Prostate gland (tissue), 2 donors: ENCODE data around the gene WDSUB1. TPM values are rescaled to one million over a fixed set of nuclear protein-coding genes. Genes with fewer than 3 reads are reported as not detected.

Experiments
- DNase-seq: peaks from one replicate; pipeline ENCODE4 v3.0.0-alpha.2; 2019; ENCODE audit warnings: low spot score
- H3K27ac ChIP-seq, 2 donors: fragments of 200-600 bp; sonication (generic); 2 replicates each; pipeline ENCODE4 v1.5.1; 2017 to 2019
- H3K27me3 ChIP-seq: fragments of 200-600 bp; sonication (generic); replicated peaks from 2 replicates; pipeline ENCODE4 v1.5.1; 2019; ENCODE audit not compliant: insufficient read depth
- H3K36me3 ChIP-seq, 2 donors: fragments of 200-600 bp; sonication (generic); 1 replicate in 1 of 2; 2 replicates in 1 of 2; pipeline versions ENCODE4 v1.5.1 to v1.8.1; 2017 to 2019
- H3K4me1 ChIP-seq: fragments of 200-600 bp; sonication (generic); replicated peaks from 2 replicates; pipeline ENCODE4 v1.5.1; 2019
- H3K4me3 ChIP-seq, 2 donors: fragments of 200-600 bp; sonication (generic); 2 replicates each; pipeline ENCODE4 v1.5.1; 2017 to 2019
- H3K9me3 ChIP-seq: fragments of 200-600 bp; sonication (generic); 2 replicates; pipeline ENCODE4 v1.5.1; 2017
- POLR2A ChIP-seq: fragments of 450-650 bp; IDR thresholded peaks from one replicate; pipeline ENCODE4 v1.6.1; 2016; ENCODE audit warnings: antibody characterized with exemption, mild to moderate bottlenecking
- POLR2AphosphoS5 ChIP-seq: sonication (generic); formaldehyde crosslinking; IDR thresholded peaks from one replicate; pipeline ENCODE4 v1.6.1; 2017; ENCODE audit warnings: antibody characterized with exemption
- WGBS: methylation state at CpG from one replicate; pipeline ENCODE4 v1.1.5; 2018; 5-methylcytosine and 5-hydroxymethylcytosine counted together
- intact Hi-C: fragments of 100-400 bp; cut with DNase I; formaldehyde crosslinking; loops from one replicate; pipeline ENCODE4 v1.14.2; 2022
- total RNA-seq, 2 donors: library from RNA; depleted of rRNA; stranded (reverse); fragments of >200 nt; gene quantifications; one replicate each; pipeline ENCODE4 v1.1.0, GENCODE V29; 2016
- TF ChIP-seq, protein P1 (sequence below), 4 experiments: fragments of 200-600 bp in 2 of 4; fragments of 450-650 bp in 2 of 4; sonication (generic) in 2 of 4; IDR thresholded peaks; 1 replicate in 3 of 4; 2 replicates in 1 of 4; pipeline ENCODE4 v1.5.1; 2016 to 2019; ENCODE audit warnings: antibody characterized with exemption in 4 of 4, mild to moderate bottlenecking in 2 of 4, moderate library complexity in 2 of 4

WDSUB1 gene
- total RNA-seq, 2 donors from 2014 or later, result 10.4 to 10.8 TPM

DNA sequence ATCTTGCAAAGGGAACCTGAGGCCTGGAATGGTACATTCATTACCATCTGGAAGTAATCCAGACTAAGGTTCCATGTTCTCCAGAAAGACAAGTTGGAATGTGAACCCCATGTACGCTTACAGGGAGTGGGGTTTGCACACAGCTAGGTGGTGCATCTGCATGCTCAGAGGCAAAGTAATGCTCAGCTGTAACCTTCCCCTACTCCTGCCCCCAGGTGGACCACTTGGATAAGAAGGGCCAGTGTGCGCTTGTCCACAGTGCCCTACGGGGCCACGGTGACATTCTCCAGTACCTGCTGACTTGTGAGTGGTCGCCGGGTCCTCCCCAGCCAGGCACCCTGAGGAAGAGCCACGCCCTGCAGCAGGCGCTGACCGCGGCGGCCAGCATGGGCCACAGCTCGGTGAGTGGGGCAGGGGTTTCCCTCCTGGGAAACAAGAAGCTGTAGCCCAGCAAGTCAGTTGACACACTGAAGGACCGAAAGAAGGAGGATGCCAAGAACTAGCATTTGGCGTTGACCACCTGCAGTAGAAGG lies 90.0 kb downstream of the WDSUB1 start:
- no peaks in the 10 kb centered on the region for H3K27me3 ChIP-seq
- 96% methylated on average over 14 of the region's 14 CpGs for WGBS

DNA sequence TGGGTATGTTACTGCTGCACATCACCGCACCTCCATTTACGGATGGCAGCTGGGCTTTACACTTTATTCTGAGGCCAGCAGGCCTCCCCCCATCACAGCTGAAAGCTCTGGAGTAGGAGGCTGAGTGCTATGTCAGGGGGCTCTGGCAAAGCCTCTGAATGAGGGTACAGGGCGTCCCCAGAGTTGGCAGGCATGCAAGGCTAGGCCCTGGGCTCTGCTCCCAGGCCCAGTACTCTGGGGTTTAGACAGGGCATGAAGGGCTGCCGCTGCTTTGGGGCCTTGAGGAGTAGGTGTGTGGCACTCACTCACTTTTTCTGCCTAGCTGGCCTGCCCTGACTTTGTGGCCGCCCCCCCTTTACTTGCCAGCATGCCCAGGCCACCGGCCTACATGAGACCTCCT lies 90.8 kb downstream of the WDSUB1 start:
- no peaks in the 10 kb centered on the region for H3K4me1 ChIP-seq
- TF ChIP-seq, protein P1, sequence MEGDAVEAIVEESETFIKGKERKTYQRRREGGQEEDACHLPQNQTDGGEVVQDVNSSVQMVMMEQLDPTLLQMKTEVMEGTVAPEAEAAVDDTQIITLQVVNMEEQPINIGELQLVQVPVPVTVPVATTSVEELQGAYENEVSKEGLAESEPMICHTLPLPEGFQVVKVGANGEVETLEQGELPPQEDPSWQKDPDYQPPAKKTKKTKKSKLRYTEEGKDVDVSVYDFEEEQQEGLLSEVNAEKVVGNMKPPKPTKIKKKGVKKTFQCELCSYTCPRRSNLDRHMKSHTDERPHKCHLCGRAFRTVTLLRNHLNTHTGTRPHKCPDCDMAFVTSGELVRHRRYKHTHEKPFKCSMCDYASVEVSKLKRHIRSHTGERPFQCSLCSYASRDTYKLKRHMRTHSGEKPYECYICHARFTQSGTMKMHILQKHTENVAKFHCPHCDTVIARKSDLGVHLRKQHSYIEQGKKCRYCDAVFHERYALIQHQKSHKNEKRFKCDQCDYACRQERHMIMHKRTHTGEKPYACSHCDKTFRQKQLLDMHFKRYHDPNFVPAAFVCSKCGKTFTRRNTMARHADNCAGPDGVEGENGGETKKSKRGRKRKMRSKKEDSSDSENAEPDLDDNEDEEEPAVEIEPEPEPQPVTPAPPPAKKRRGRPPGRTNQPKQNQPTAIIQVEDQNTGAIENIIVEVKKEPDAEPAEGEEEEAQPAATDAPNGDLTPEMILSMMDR (IDR thresholded peaks at IDR 0.05), result no peak
- TF ChIP-seq POLR2A (no peak), POLR2AphosphoS5 (no peak)
- no peaks in the 10 kb centered on the region for H3K27me3 ChIP-seq
- intact Hi-C loops, result loop anchor here (10.0 kb wide), 1 partner anchor 61 kb away; no protein-coding TSS in a partner anchor
- DNase-seq, result no peak
- no peaks in the 10 kb centered on the region for H3K9me3 ChIP-seq
- H3K27ac ChIP-seq, result no peak overlapping the region
- no peaks in the 10 kb centered on the region for H3K36me3 ChIP-seq
- H3K4me3 ChIP-seq, result no peak overlapping the region
- 66% methylated on average over 6 of the region's 6 CpGs for WGBS

More for the DNA sequence above, 90.0 kb downstream of the WDSUB1 start:
- Histone ChIP-seq H3K27ac (no peak overlapping the region), H3K4me1 (no peaks in the 10 kb centered on the region), H3K9me3 (no peaks in the 10 kb centered on the region), H3K36me3 (no peaks in the 10 kb centered on the region), H3K4me3 (no peak overlapping the region)
- no peak for DNase-seq
- TF ChIP-seq POLR2A (no peak), POLR2AphosphoS5 (no peak)
- TF ChIP-seq, protein P1 (IDR thresholded peaks at IDR 0.05), result no peak
- intact Hi-C loops, result loop anchor here (10.0 kb wide), 1 partner anchor 62 kb away; no protein-coding TSS in a partner anchor

DNA sequence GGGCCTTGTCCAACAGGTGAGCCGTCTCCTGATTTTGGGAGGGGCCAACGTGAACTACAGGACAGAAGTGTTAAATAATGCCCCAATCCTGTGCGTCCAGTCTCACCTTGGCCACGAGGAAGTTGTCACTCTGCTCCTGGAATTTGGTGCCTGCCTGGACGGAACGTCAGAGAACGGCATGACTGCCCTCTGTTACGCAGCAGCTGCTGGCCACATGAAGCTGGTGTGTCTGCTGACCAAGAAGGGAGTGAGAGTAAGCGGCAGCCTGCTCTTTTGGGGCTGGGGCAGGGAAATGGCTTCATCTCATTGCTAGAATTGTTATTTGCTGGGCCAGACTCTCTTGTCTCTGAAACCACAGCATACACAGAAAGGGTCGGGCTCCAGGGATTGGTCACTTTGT lies 92.3 kb downstream of the WDSUB1 start:
- no peak overlapping the region for H3K4me3 ChIP-seq
- no peaks in the 10 kb centered on the region for H3K9me3 ChIP-seq
- TF ChIP-seq, protein P1 (IDR thresholded peaks at IDR 0.05), result no peak
- TF ChIP-seq POLR2AphosphoS5 (no peak), POLR2A (no peak)
- H3K36me3 ChIP-seq, result no peaks in the 10 kb centered on the region
- DNase-seq, result no peak
- H3K27ac ChIP-seq, result no peak overlapping the region
- no peaks in the 10 kb centered on the region for H3K4me1 ChIP-seq
- H3K27me3 ChIP-seq, result no peaks in the 10 kb centered on the region
- intact Hi-C loops, result loop anchor here (10.0 kb wide), 1 partner anchor 59 kb away; no protein-coding TSS in a partner anchor
- 86% methylated on average over 10 of the region's 10 CpGs for WGBS

DNA sequence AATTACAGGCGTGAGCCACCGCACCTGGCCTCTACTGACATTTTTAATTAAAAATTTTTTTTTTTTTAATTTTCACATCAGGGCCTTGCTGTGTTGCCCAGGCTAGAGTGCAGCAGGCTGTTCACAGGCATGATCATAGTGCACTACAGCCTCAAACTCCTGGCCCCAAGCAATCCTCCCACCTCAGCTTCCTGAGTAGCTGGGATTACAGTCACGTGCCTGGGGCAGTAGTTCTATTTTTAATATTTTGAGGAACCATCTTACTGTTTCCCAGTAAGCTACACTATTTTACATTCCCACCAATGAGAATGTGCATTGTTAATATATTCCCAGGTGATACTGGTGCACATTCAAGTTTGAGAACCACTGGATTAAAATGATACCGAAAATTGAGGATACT lies 92.7 kb downstream of the WDSUB1 start:
- no peak overlapping the region for H3K4me3 ChIP-seq
- no peaks in the 10 kb centered on the region for H3K4me1 ChIP-seq
- no peaks in the 10 kb centered on the region for H3K36me3 ChIP-seq
- no peaks in the 10 kb centered on the region for H3K27me3 ChIP-seq
- intact Hi-C loops, result loop anchor here (10.0 kb wide), 1 partner anchor 59 kb away; no protein-coding TSS in a partner anchor
- TF ChIP-seq POLR2AphosphoS5 (no peak), POLR2A (no peak)
- TF ChIP-seq, protein P1 (IDR thresholded peaks at IDR 0.05), result no peak
- WGBS, result 95% methylated on average over 4 of the region's 4 CpGs
- H3K9me3 ChIP-seq, result no peaks in the 10 kb centered on the region
- no peak overlapping the region for H3K27ac ChIP-seq
- no peak for DNase-seq

DNA sequence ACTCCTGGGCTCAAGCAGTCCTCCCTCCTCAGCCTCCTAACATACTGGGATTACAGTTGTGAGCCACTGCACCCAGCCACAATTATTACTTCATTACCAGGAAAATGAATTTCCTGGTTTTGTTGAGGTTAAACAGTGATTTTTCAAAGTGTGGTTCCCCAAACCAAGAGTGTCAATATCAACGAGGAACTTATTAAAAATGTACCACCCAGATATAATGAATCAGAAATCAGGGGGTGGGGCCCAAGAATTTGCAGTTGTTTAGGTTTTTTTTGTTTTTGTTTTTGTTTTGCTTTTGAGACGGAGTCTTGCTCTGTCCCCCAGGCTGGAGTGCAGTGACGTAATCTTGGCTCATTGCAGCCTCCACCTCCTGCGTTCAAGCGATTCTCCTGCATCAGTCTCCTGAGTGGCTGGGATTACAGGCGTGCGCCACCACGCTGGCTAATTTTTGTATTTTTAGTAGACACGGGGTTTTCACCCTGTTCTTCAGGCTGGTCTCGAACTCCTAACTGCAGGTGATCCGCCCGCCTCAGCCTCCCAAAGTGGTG lies 94.1 kb downstream of the WDSUB1 start:
- no peak overlapping the region for H3K4me3 ChIP-seq
- no peak for DNase-seq
- H3K27me3 ChIP-seq, result no peaks in the 10 kb centered on the region
- intact Hi-C loops, result loop anchor here (10.0 kb wide), 1 partner anchor 58 kb away; no protein-coding TSS in a partner anchor
- WGBS, result 94% methylated on average over 12 of the region's 12 CpGs
- TF ChIP-seq POLR2A, result no peak
- TF ChIP-seq, protein P1 (IDR thresholded peaks at IDR 0.05), result no peak
- TF ChIP-seq POLR2AphosphoS5, result no peak
- H3K9me3 ChIP-seq, result no peaks in the 10 kb centered on the region
- H3K36me3 ChIP-seq, result no peaks in the 10 kb centered on the region
- H3K4me1 ChIP-seq, result no peaks in the 10 kb centered on the region
- H3K27ac ChIP-seq, result no peak overlapping the region
